HEK293 (cell line): ENCODE data around the gene NME1.
A peak's percentile ranks its signal among the peaks of the same experiment; 100 is the strongest.

Experiments
- GLI4 ChIP-seq: fragments of 450-650 bp; formaldehyde crosslinking; IDR thresholded peaks from 2 replicates; pipeline ENCODE4 v1.5.1; 2016; ENCODE audit warnings: missing biosample characterization, missing genetic modification characterization
- HOXA7 ChIP-seq: sonication (generic); formaldehyde crosslinking; IDR thresholded peaks from 2 replicates; pipeline ENCODE4 v1.8.1; 2022; ENCODE audit warnings: missing genetic modification reagents, borderline replicate concordance
- HOXC10 ChIP-seq: sonication (generic); formaldehyde crosslinking; IDR thresholded peaks from 2 replicates; pipeline ENCODE4 v1.8.1; 2023; ENCODE audit warnings: mild to moderate bottlenecking, missing genetic modification reagents
- MYNN ChIP-seq: fragments of 450-650 bp; formaldehyde crosslinking; IDR thresholded peaks from 2 replicates; pipeline ENCODE4 v1.5.1; 2016; ENCODE audit warnings: missing biosample characterization, missing genetic modification characterization, borderline replicate concordance
- PRDM6 ChIP-seq: fragments of 450-650 bp; formaldehyde crosslinking; IDR thresholded peaks from 2 replicates; pipeline ENCODE4 v1.5.1; 2017; ENCODE audit warnings: missing biosample characterization, missing genetic modification characterization
- SCRT1 ChIP-seq: fragments of 450-650 bp; formaldehyde crosslinking; IDR thresholded peaks from 2 replicates; pipeline ENCODE4 v1.5.1; 2016; ENCODE audit warnings: missing biosample characterization, missing genetic modification characterization, borderline replicate concordance
- YY1 ChIP-seq: fragments of 450-650 bp; formaldehyde crosslinking; IDR thresholded peaks from 2 replicates; pipeline ENCODE4 v1.5.1; 2018; ENCODE audit warnings: missing biosample characterization, missing genetic modification characterization
- ZNF148 ChIP-seq: fragments of 450-650 bp; formaldehyde crosslinking; IDR thresholded peaks from 2 replicates; pipeline ENCODE4 v1.5.0; 2017; ENCODE audit warnings: missing biosample characterization, missing genetic modification characterization, borderline replicate concordance
- ZNF19 ChIP-seq: fragments of 450-650 bp; formaldehyde crosslinking; IDR thresholded peaks from 2 replicates; pipeline ENCODE4; 2016; ENCODE audit warnings: missing biosample characterization, missing genetic modification characterization, low read depth
- ZNF350 ChIP-seq: fragments of 450-650 bp; formaldehyde crosslinking; IDR thresholded peaks from 2 replicates; pipeline ENCODE4 v1.5.0; 2017; ENCODE audit warnings: missing biosample characterization, mild to moderate bottlenecking, missing genetic modification characterization
- ZNF521 ChIP-seq: fragments of 450-650 bp; formaldehyde crosslinking; IDR thresholded peaks from 2 replicates; pipeline ENCODE4 v1.5.1; 2017; ENCODE audit warnings: missing biosample characterization, mild to moderate bottlenecking, missing genetic modification characterization
- ZNF530 ChIP-seq: fragments of 450-650 bp; formaldehyde crosslinking; IDR thresholded peaks from 2 replicates; pipeline ENCODE4 v1.5.1; 2016; ENCODE audit warnings: low read depth, missing biosample characterization, missing genetic modification characterization
- ZNF548 ChIP-seq: fragments of 450-650 bp; formaldehyde crosslinking; IDR thresholded peaks from 2 replicates; pipeline ENCODE4 v1.5.1; 2016; ENCODE audit warnings: missing biosample characterization, missing genetic modification characterization
- ZNF670 ChIP-seq: fragments of 450-650 bp; formaldehyde crosslinking; IDR thresholded peaks from 2 replicates; pipeline ENCODE4 v1.5.1; 2016; ENCODE audit warnings: missing biosample characterization, missing genetic modification characterization, low read depth
- ZNF76 ChIP-seq: fragments of 450-650 bp; formaldehyde crosslinking; IDR thresholded peaks from 2 replicates; pipeline ENCODE4; 2016; ENCODE audit warnings: low read depth, missing biosample characterization, missing genetic modification characterization, borderline replicate concordance
- ZNF843 ChIP-seq: fragments of 450-650 bp; formaldehyde crosslinking; IDR thresholded peaks from 2 replicates; pipeline ENCODE4 v1.5.1; 2016; ENCODE audit warnings: missing biosample characterization, missing genetic modification characterization
- TF ChIP-seq, protein P1 (sequence below): fragments of 450-650 bp; formaldehyde crosslinking; IDR thresholded peaks from 2 replicates; pipeline ENCODE4 v1.5.1; 2016; ENCODE audit warnings: missing biosample characterization, missing genetic modification characterization
- TF ChIP-seq, protein P2 (sequence below): fragments of 450-650 bp; formaldehyde crosslinking; IDR thresholded peaks from 2 replicates; pipeline ENCODE4 v1.5.1; 2017; ENCODE audit warnings: missing biosample characterization, missing genetic modification characterization
- TF ChIP-seq, protein P3 (sequence below): fragments of 450-650 bp; formaldehyde crosslinking; IDR thresholded peaks from 2 replicates; pipeline ENCODE4 v1.5.1; 2016; ENCODE audit warnings: missing biosample characterization, missing genetic modification characterization, borderline replicate concordance
- TF ChIP-seq, protein P4 (sequence below): fragments of 450-650 bp; formaldehyde crosslinking; IDR thresholded peaks from 2 replicates; pipeline ENCODE4 v1.5.1; 2017; ENCODE audit warnings: missing biosample characterization, missing genetic modification characterization
- TF ChIP-seq, protein P5 (sequence below): fragments of 450-650 bp; formaldehyde crosslinking; IDR thresholded peaks from 2 replicates; pipeline ENCODE4 v1.5.1; 2016; ENCODE audit warnings: missing biosample characterization, missing genetic modification characterization

Gene NME1

DNA sequence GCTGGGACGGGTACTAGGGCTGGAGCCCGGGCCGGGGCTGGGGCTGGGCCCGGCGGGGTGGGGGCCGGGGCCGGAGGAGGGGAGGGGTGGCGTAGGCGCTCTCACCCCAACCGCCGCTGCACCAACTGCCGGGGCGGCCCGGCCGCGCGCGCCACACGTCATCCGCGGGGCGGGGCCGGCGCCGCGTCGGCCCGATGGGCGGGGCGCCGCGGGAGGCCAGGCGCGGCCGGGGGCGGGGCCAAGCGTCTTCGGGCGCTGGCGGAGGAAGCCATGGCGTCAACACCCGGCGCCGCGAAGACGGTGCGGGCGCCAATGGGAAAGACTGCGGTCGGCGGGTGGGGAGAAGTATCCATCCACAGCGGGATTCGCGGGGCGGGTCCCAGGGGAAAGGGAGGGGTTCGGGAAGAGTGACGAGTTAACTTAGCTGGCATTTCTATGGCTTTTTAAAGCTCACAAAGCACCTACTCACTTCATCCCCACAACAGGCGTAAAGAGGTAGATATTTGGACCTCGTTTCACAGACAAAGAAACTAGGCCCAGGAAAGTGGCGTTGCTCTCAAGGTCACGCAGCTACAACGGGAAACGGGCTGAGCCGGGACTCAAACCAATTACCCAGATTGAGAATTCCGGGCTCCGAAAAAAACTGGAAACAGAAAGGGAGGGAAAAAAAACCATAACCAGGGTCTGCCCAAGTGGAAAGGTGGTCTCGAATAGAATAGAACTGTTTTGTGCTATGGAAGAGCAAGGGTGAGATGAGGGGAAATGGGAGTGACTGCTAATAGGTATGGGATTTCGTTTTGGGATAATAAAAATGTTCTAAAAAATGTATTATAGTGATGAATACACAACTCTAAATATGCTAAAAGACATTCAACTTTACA, 32.4 kb upstream of the NME1 start, which contains the start of gene SPAG9 (continued):
- TF ChIP-seq ZNF521 (tag by site-specific recombination) (no peak), MYNN (tag by site-specific recombination) (no peak), HOXA7 (CRISPR knock-in tag) (no peak), ZNF19 (no peak), ZNF530 (no peak), ZNF76 (tag by site-specific recombination) (peak; percentile 69), ZNF350 (tag by site-specific recombination) (no peak), HOXC10 (CRISPR knock-in tag) (0 out of 2 replicates have a peak, but pooled peaks have one; percentile 64), ZNF548 (tag by site-specific recombination) (no peak), SCRT1 (tag by site-specific recombination) (no peak), GLI4 (tag by site-specific recombination) (no peak), PRDM6 (tag by site-specific recombination) (no peak), ZNF670 (tag by site-specific recombination) (no peak), ZNF148 (no peak), ZNF843 (tag by site-specific recombination) (peak; percentile 36; the same call in 1 of the 2 replicates), YY1 (tag by site-specific recombination) (no peak; the same call in 1 of the 2 replicates)
- TF ChIP-seq, protein P1, sequence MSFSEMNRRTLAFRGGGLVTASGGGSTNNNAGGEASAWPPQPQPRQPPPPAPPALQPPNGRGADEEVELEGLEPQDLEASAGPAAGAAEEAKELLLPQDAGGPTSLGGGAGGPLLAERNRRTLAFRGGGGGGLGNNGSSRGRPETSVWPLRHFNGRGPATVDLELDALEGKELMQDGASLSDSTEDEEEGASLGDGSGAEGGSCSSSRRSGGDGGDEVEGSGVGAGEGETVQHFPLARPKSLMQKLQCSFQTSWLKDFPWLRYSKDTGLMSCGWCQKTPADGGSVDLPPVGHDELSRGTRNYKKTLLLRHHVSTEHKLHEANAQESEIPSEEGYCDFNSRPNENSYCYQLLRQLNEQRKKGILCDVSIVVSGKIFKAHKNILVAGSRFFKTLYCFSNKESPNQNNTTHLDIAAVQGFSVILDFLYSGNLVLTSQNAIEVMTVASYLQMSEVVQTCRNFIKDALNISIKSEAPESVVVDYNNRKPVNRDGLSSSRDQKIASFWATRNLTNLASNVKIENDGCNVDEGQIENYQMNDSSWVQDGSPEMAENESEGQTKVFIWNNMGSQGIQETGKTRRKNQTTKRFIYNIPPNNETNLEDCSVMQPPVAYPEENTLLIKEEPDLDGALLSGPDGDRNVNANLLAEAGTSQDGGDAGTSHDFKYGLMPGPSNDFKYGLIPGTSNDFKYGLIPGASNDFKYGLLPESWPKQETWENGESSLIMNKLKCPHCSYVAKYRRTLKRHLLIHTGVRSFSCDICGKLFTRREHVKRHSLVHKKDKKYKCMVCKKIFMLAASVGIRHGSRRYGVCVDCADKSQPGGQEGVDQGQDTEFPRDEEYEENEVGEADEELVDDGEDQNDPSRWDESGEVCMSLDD = peak; percentile 74
- TF ChIP-seq, protein P2, sequence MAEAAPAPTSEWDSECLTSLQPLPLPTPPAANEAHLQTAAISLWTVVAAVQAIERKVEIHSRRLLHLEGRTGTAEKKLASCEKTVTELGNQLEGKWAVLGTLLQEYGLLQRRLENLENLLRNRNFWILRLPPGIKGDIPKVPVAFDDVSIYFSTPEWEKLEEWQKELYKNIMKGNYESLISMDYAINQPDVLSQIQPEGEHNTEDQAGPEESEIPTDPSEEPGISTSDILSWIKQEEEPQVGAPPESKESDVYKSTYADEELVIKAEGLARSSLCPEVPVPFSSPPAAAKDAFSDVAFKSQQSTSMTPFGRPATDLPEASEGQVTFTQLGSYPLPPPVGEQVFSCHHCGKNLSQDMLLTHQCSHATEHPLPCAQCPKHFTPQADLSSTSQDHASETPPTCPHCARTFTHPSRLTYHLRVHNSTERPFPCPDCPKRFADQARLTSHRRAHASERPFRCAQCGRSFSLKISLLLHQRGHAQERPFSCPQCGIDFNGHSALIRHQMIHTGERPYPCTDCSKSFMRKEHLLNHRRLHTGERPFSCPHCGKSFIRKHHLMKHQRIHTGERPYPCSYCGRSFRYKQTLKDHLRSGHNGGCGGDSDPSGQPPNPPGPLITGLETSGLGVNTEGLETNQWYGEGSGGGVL (tag by site-specific recombination) = peak; percentile 88
- TF ChIP-seq, protein P3, sequence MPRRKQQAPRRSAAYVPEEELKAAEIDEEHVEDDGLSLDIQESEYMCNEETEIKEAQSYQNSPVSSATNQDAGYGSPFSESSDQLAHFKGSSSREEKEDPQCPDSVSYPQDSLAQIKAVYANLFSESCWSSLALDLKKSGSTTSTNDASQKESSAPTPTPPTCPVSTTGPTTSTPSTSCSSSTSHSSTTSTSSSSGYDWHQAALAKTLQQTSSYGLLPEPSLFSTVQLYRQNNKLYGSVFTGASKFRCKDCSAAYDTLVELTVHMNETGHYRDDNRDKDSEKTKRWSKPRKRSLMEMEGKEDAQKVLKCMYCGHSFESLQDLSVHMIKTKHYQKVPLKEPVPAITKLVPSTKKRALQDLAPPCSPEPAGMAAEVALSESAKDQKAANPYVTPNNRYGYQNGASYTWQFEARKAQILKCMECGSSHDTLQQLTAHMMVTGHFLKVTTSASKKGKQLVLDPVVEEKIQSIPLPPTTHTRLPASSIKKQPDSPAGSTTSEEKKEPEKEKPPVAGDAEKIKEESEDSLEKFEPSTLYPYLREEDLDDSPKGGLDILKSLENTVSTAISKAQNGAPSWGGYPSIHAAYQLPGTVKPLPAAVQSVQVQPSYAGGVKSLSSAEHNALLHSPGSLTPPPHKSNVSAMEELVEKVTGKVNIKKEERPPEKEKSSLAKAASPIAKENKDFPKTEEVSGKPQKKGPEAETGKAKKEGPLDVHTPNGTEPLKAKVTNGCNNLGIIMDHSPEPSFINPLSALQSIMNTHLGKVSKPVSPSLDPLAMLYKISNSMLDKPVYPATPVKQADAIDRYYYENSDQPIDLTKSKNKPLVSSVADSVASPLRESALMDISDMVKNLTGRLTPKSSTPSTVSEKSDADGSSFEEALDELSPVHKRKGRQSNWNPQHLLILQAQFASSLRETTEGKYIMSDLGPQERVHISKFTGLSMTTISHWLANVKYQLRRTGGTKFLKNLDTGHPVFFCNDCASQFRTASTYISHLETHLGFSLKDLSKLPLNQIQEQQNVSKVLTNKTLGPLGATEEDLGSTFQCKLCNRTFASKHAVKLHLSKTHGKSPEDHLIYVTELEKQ (tag by site-specific recombination) = peak; percentile 31; the same call in 1 of the 2 replicates
- TF ChIP-seq, protein P4, sequence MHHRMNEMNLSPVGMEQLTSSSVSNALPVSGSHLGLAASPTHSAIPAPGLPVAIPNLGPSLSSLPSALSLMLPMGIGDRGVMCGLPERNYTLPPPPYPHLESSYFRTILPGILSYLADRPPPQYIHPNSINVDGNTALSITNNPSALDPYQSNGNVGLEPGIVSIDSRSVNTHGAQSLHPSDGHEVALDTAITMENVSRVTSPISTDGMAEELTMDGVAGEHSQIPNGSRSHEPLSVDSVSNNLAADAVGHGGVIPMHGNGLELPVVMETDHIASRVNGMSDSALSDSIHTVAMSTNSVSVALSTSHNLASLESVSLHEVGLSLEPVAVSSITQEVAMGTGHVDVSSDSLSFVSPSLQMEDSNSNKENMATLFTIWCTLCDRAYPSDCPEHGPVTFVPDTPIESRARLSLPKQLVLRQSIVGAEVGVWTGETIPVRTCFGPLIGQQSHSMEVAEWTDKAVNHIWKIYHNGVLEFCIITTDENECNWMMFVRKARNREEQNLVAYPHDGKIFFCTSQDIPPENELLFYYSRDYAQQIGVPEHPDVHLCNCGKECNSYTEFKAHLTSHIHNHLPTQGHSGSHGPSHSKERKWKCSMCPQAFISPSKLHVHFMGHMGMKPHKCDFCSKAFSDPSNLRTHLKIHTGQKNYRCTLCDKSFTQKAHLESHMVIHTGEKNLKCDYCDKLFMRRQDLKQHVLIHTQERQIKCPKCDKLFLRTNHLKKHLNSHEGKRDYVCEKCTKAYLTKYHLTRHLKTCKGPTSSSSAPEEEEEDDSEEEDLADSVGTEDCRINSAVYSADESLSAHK = peak; percentile 41; the same call in 1 of the 2 replicates
- TF ChIP-seq, protein P5, sequence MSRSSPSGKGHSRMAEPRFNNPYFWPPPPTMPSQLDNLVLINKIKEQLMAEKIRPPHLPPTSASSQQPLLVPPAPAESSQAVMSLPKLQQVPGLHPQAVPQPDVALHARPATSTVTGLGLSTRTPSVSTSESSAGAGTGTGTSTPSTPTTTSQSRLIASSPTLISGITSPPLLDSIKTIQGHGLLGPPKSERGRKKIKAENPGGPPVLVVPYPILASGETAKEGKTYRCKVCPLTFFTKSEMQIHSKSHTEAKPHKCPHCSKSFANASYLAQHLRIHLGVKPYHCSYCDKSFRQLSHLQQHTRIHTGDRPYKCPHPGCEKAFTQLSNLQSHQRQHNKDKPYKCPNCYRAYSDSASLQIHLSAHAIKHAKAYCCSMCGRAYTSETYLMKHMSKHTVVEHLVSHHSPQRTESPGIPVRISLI (tag by site-specific recombination) = peak; percentile 87
